ENCODE data around the gene CDK5RAP3. TPM values are rescaled to one million over a fixed set of nuclear protein-coding genes. Genes with fewer than 3 reads are reported as not detected.

Gene CDK5RAP3
- total and polyA plus RNA-seq, 2 donors, result 125 to 684 TPM

DNA sequence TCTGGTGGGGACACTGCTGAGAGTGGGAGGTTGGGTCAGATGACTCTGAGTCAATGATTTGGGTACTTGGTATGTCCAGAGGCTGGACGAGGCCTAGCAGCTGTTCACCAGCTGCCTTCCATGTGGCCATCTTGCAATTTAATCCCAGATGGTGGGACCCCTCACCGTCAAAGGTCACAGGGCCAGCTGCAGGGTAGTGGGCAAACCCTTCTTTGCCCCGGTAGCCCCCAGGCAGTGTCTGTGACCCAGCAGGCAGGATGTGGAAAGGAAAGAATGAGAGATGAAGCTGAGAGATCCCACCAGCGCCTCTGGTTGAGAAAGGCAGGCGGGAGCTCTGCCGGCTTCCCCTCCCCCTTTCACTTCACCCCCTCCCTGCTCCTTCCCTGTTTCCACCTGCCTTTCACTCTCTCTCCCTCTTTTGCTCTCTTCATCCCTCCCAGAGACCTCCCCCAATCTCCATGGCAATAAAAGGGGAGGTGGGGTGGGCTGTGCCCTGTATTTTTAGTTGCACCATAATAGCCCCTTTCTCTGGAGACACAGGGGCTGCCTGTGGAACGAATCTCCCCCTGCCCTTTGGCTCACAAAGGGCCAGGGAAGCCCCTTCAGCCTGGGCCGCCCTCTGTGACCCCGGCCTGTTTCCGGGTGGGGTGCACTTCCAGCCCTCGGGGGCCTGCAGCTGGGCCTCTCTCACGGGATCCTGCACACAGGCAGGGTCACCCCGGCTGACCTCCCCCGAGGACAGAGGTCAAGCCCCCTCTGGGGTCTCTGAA, 20.2 kb downstream of the CDK5RAP3 start:
- Histone ChIP-seq H3K27me3 (ENCODE audit: control insufficient read depth in 2 of 2, insufficient read depth in 1 of 2, low read length in 1 of 2) (no peaks in the 10 kb centered on the region), H3K36me3 (ENCODE audit: control insufficient read depth in 2 of 2, insufficient read depth in 2 of 2, low read length in 1 of 2) (no peaks in the 10 kb centered on the region), H3K9me3 (ENCODE audit: control insufficient read depth in 2 of 2, insufficient read depth in 1 of 2, low read length in 1 of 2) (no peaks in the 10 kb centered on the region), H3K4me3 (ENCODE audit: low read length in 2 of 2) (no peak overlapping the region), H3K4me1 (ENCODE audit: control insufficient read depth in 2 of 2, insufficient read depth in 2 of 2, low read length in 2 of 2) (peaks cover 0 to 20% of the 10 kb centered on the region in 2 donors), H3K27ac (ENCODE audit: low read depth in 1 of 2, low read length in 1 of 2) (no peak overlapping the region)
- WGBS, result 81% methylated on average over 14 of the region's 14 CpGs
- DNase-seq (ENCODE audit: low read depth in 6 of 9, low spot score in 9 of 9), result no peak

GRCh38 chr17:47992216-47992615, 21.3 kb downstream of the CDK5RAP3 start:
- WGBS, result 93% methylated on average over 4 of the region's 4 CpGs
- H3K27ac ChIP-seq (ENCODE audit: low read depth in 1 of 2, low read length in 1 of 2), result no peak overlapping the region
- no peaks in the 10 kb centered on the region for H3K9me3 ChIP-seq (ENCODE audit: control insufficient read depth in 2 of 2, insufficient read depth in 1 of 2, low read length in 1 of 2)
- H3K4me1 ChIP-seq (ENCODE audit: control insufficient read depth in 2 of 2, insufficient read depth in 2 of 2, low read length in 2 of 2), result peaks cover 0 to 20% of the 10 kb centered on the region in 2 donors
- H3K36me3 ChIP-seq (ENCODE audit: control insufficient read depth in 2 of 2, insufficient read depth in 2 of 2, low read length in 1 of 2), result no peaks in the 10 kb centered on the region
- H3K4me3 ChIP-seq (ENCODE audit: low read length in 2 of 2), result no peak overlapping the region
- no peak for DNase-seq (ENCODE audit: low read depth in 6 of 9, low spot score in 9 of 9)
- H3K27me3 ChIP-seq (ENCODE audit: control insufficient read depth in 2 of 2, insufficient read depth in 1 of 2, low read length in 1 of 2), result no peaks in the 10 kb centered on the region

GRCh38 chr17:47993031-47993564, 22.2 kb downstream of the CDK5RAP3 start:
- no peaks in the 10 kb centered on the region for H3K36me3 ChIP-seq (ENCODE audit: control insufficient read depth in 2 of 2, insufficient read depth in 2 of 2, low read length in 1 of 2)
- no peaks in the 10 kb centered on the region for H3K9me3 ChIP-seq (ENCODE audit: control insufficient read depth in 2 of 2, insufficient read depth in 1 of 2, low read length in 1 of 2)
- H3K4me1 ChIP-seq (ENCODE audit: control insufficient read depth in 2 of 2, insufficient read depth in 2 of 2, low read length in 2 of 2), result peaks cover 0 to 20% of the 10 kb centered on the region in 2 donors
- no peak for DNase-seq (ENCODE audit: low read depth in 6 of 9, low spot score in 9 of 9)
- WGBS, result 84% methylated on average over 9 of the region's 9 CpGs
- no peak overlapping the region for H3K4me3 ChIP-seq (ENCODE audit: low read length in 2 of 2)
- no peak overlapping the region for H3K27ac ChIP-seq (ENCODE audit: low read depth in 1 of 2, low read length in 1 of 2)
- no peaks in the 10 kb centered on the region for H3K27me3 ChIP-seq (ENCODE audit: control insufficient read depth in 2 of 2, insufficient read depth in 1 of 2, low read length in 1 of 2)

GRCh38 chr17:47993964-47994363, 23.1 kb downstream of the CDK5RAP3 start:
- H3K9me3 ChIP-seq (ENCODE audit: control insufficient read depth in 2 of 2, insufficient read depth in 1 of 2, low read length in 1 of 2), result no peaks in the 10 kb centered on the region
- no peak for DNase-seq (ENCODE audit: low read depth in 6 of 9, low spot score in 9 of 9)
- H3K4me1 ChIP-seq (ENCODE audit: control insufficient read depth in 2 of 2, insufficient read depth in 2 of 2, low read length in 2 of 2), result peaks cover 0 to 17% of the 10 kb centered on the region in 2 donors
- H3K36me3 ChIP-seq (ENCODE audit: control insufficient read depth in 2 of 2, insufficient read depth in 2 of 2, low read length in 1 of 2), result no peaks in the 10 kb centered on the region
- H3K27me3 ChIP-seq (ENCODE audit: control insufficient read depth in 2 of 2, insufficient read depth in 1 of 2, low read length in 1 of 2), result no peaks in the 10 kb centered on the region
- no peak overlapping the region for H3K27ac ChIP-seq (ENCODE audit: low read depth in 1 of 2, low read length in 1 of 2)
- 97% methylated on average over 5 of the region's 5 CpGs for WGBS
- H3K4me3 ChIP-seq (ENCODE audit: low read length in 2 of 2), result no peak overlapping the region

DNA sequence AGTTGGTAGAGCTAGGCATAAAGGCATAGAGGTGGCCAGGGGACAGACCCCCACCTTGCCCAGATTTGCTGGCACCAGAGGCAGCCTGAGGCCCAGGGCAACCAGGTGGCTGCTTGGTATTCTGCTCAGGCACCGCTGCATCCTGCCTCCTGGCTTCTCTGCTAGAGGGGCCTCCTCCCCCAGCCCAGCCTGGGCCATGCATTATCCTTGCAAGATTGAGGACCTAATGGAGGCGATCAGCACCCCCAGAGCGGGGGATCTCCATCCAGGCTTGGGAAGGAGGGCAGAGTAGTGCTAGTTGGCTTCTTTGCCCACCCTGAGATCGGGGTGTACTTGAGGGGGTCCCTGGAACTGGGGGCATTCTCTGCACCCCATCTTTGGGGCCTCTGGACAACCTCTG, 23.8 kb downstream of the CDK5RAP3 start:
- DNase-seq (ENCODE audit: low read depth in 6 of 9, low spot score in 9 of 9), result no peak
- H3K27ac ChIP-seq (ENCODE audit: low read depth in 1 of 2, low read length in 1 of 2), result no peak overlapping the region
- no peaks in the 10 kb centered on the region for H3K36me3 ChIP-seq (ENCODE audit: control insufficient read depth in 2 of 2, insufficient read depth in 2 of 2, low read length in 1 of 2)
- H3K27me3 ChIP-seq (ENCODE audit: control insufficient read depth in 2 of 2, insufficient read depth in 1 of 2, low read length in 1 of 2), result no peaks in the 10 kb centered on the region
- H3K9me3 ChIP-seq (ENCODE audit: control insufficient read depth in 2 of 2, insufficient read depth in 1 of 2, low read length in 1 of 2), result no peaks in the 10 kb centered on the region
- no peak overlapping the region for H3K4me3 ChIP-seq (ENCODE audit: low read length in 2 of 2)
- H3K4me1 ChIP-seq (ENCODE audit: control insufficient read depth in 2 of 2, insufficient read depth in 2 of 2, low read length in 2 of 2), result peaks cover 0 to 11% of the 10 kb centered on the region in 2 donors
- 94% methylated on average over 4 of the region's 4 CpGs for WGBS

- Histone ChIP-seq H3K4me3 (ENCODE audit: low read length in 2 of 2) (no peak overlapping the region), H3K9me3 (ENCODE audit: control insufficient read depth in 2 of 2, insufficient read depth in 1 of 2, low read length in 1 of 2) (no peaks in the 10 kb centered on the region), H3K4me1 (ENCODE audit: control insufficient read depth in 2 of 2, insufficient read depth in 2 of 2, low read length in 2 of 2) (peaks cover 0 to 9% of the 10 kb centered on the region in 2 donors), H3K27me3 (ENCODE audit: control insufficient read depth in 2 of 2, insufficient read depth in 1 of 2, low read length in 1 of 2) (no peaks in the 10 kb centered on the region), H3K36me3 (ENCODE audit: control insufficient read depth in 2 of 2, insufficient read depth in 2 of 2, low read length in 1 of 2) (no peaks in the 10 kb centered on the region), H3K27ac (ENCODE audit: low read depth in 1 of 2, low read length in 1 of 2) (no peak overlapping the region)
- WGBS, result 86% methylated on average over 13 of the region's 13 CpGs
- DNase-seq (ENCODE audit: low read depth in 6 of 9, low spot score in 9 of 9), result no peak
These were observed 24.5 kb downstream of the CDK5RAP3 start for GRCh38 chr17:47995241-47995935.

- no peaks in the 10 kb centered on the region for H3K36me3 ChIP-seq (ENCODE audit: control insufficient read depth in 2 of 2, insufficient read depth in 2 of 2, low read length in 1 of 2)
- no peak overlapping the region for H3K27ac ChIP-seq (ENCODE audit: low read depth in 1 of 2, low read length in 1 of 2)
- no peaks in the 10 kb centered on the region for H3K27me3 ChIP-seq (ENCODE audit: control insufficient read depth in 2 of 2, insufficient read depth in 1 of 2, low read length in 1 of 2)
- H3K4me3 ChIP-seq (ENCODE audit: low read length in 2 of 2), result no peak overlapping the region
- H3K4me1 ChIP-seq (ENCODE audit: control insufficient read depth in 2 of 2, insufficient read depth in 2 of 2, low read length in 2 of 2), result peaks cover 0 to 4% of the 10 kb centered on the region in 2 donors
- DNase-seq (ENCODE audit: low read depth in 6 of 9, low spot score in 9 of 9), result no peak
- no peaks in the 10 kb centered on the region for H3K9me3 ChIP-seq (ENCODE audit: control insufficient read depth in 2 of 2, insufficient read depth in 1 of 2, low read length in 1 of 2)
- 96% methylated on average over 9 of the region's 9 CpGs for WGBS
These were observed 25.3 kb downstream of the CDK5RAP3 start for GRCh38 chr17:47996201-47996600.

DNA sequence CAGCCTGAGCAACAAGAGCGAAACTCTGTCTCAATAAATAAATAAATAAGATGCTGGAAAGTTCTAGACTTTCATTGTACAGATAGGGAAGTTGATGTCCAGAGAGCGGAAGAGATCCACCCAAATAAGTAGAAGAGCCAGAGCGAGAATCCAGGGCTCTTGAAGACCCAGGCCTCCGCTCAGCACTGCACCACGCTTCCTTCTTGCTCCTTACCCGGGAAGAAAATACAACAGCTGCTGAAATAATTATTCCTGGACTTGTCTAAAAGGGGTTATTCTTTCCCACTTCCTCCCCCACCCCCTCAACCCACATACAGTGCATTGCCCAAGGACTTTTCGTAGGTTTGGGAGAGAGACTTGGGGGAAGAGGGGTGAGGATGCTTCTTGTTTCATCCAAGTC, 26.7 kb downstream of the CDK5RAP3 start:
- Histone ChIP-seq H3K9me3 (ENCODE audit: control insufficient read depth in 2 of 2, insufficient read depth in 1 of 2, low read length in 1 of 2) (no peaks in the 10 kb centered on the region), H3K4me3 (ENCODE audit: low read length in 2 of 2) (no peak overlapping the region), H3K4me1 (ENCODE audit: control insufficient read depth in 2 of 2, insufficient read depth in 2 of 2, low read length in 2 of 2) (peaks cover 4 to 5% of the 10 kb centered on the region in 2 donors), H3K36me3 (ENCODE audit: control insufficient read depth in 2 of 2, insufficient read depth in 2 of 2, low read length in 1 of 2) (no peaks in the 10 kb centered on the region), H3K27ac (ENCODE audit: low read depth in 1 of 2, low read length in 1 of 2) (no peak overlapping the region), H3K27me3 (ENCODE audit: control insufficient read depth in 2 of 2, insufficient read depth in 1 of 2, low read length in 1 of 2) (no peaks in the 10 kb centered on the region)
- 94% methylated on average over 7 of the region's 7 CpGs for WGBS
- DNase-seq (ENCODE audit: low read depth in 6 of 9, low spot score in 9 of 9), result no peak

GRCh38 chr17:47998044-47998443, 27.1 kb downstream of the CDK5RAP3 start:
- Histone ChIP-seq H3K9me3 (ENCODE audit: control insufficient read depth in 2 of 2, insufficient read depth in 1 of 2, low read length in 1 of 2) (no peaks in the 10 kb centered on the region), H3K4me3 (ENCODE audit: low read length in 2 of 2) (no peak overlapping the region), H3K27ac (ENCODE audit: low read depth in 1 of 2, low read length in 1 of 2) (no peak overlapping the region), H3K4me1 (ENCODE audit: control insufficient read depth in 2 of 2, insufficient read depth in 2 of 2, low read length in 2 of 2) (peaks cover 7 to 10% of the 10 kb centered on the region in 2 donors), H3K36me3 (ENCODE audit: control insufficient read depth in 2 of 2, insufficient read depth in 2 of 2, low read length in 1 of 2) (no peaks in the 10 kb centered on the region), H3K27me3 (ENCODE audit: control insufficient read depth in 2 of 2, insufficient read depth in 1 of 2, low read length in 1 of 2) (no peaks in the 10 kb centered on the region)
- 97% methylated on average over 7 of the region's 7 CpGs for WGBS
- DNase-seq (ENCODE audit: low read depth in 6 of 9, low spot score in 9 of 9), result no peak

Data from thymus (tissue), 11 donors.